ENCODE results near the gene PBRM1. TPM values are rescaled to one million over a fixed set of nuclear protein-coding genes. Genes with fewer than 3 reads are reported as not detected.

PBRM1 gene
- total RNA-seq, 1 experiment from 2014 or later: 42.8 TPM

DNA sequence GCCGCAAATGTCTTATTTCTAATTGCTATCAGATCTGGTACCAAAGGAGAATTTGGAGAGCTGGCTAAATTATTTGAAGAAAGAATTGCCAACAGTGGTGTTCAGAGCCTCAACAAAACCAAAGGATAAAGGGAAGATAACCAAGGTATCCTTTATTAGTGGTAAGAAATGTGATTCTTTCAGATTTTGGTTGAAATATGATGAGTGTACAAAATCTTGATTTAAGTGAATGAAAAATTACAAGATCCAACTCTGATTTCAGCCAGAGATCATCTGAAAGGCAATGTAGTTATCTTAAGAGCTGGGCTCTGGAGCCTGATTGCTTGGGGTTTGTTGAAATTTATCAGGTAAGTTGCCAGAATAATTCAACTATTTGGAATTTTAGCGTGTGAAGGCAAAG is 4.8 kb upstream of the PBRM1 start:
- Histone ChIP-seq H4K20me1 (ENCODE audit: insufficient read depth) (peaks cover 60% of the 10 kb centered on the region), H3F3A (ENCODE audit: insufficient read depth, low read depth) (peaks cover 86% of the 10 kb centered on the region), H3K36me3 (ENCODE audit: low read depth) (peaks cover 79% of the 10 kb centered on the region), H3K79me2 (ENCODE audit: low read depth) (peaks cover 54% of the 10 kb centered on the region), H3K9me3 (ENCODE audit: insufficient read depth, low read depth) (no peaks in the 10 kb centered on the region), H3K27ac (no peak overlapping the region), H3K9me2 (ENCODE audit: insufficient read depth) (no peaks in the 10 kb centered on the region), H3K4me2 (no peak overlapping the region), H3K27me3 (ENCODE audit: insufficient read depth, low read depth) (no peaks in the 10 kb centered on the region), H3K4me3 (no peak overlapping the region), H3K4me1 (replicated peaks; ENCODE audit: insufficient read depth) (peaks cover 23% of the 10 kb centered on the region), H2AFZ (no peak overlapping the region)
- TF ChIP-seq EZH2 (IDR thresholded peaks at IDR 0.05; ENCODE audit: low read depth): no peak
- TF ChIP-seq, protein P1, sequence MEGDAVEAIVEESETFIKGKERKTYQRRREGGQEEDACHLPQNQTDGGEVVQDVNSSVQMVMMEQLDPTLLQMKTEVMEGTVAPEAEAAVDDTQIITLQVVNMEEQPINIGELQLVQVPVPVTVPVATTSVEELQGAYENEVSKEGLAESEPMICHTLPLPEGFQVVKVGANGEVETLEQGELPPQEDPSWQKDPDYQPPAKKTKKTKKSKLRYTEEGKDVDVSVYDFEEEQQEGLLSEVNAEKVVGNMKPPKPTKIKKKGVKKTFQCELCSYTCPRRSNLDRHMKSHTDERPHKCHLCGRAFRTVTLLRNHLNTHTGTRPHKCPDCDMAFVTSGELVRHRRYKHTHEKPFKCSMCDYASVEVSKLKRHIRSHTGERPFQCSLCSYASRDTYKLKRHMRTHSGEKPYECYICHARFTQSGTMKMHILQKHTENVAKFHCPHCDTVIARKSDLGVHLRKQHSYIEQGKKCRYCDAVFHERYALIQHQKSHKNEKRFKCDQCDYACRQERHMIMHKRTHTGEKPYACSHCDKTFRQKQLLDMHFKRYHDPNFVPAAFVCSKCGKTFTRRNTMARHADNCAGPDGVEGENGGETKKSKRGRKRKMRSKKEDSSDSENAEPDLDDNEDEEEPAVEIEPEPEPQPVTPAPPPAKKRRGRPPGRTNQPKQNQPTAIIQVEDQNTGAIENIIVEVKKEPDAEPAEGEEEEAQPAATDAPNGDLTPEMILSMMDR (conservative IDR thresholded peaks at IDR 0.05): no peak
- ChIA-PET POLR2A (ENCODE audit: unreplicated experiment) (no interaction called here), CTCF (no interaction called here)
- intact Hi-C loops (cut with micrococcal nuclease; ENCODE audit: unreplicated experiment): no loop called here
- no peak for DNase-seq
- BruUV-seq (replicated peaks): no TSS peak

DNA sequence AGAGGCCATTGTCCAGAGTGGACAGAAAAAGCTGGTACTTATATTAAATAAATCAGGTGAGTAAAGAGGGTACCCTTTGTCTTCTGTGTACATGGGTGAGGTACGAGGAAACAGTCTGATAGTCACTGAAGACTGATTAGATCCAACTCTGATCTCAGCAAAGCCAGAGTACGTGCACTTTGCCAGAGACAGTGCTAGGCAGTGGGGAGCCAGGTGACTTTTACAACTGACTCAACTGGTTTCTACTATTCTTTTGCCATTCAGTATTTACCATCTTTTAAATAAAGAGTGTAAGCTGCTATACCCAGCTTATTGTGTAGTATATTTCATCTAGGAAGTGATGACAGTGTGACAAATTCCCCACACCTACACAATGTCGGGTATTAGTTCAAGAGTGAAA is 3.4 kb upstream of the PBRM1 start:
- CTCF ChIA-PET: no interaction called here
- intact Hi-C loops (cut with micrococcal nuclease; ENCODE audit: unreplicated experiment): no loop called here
- H3K27ac ChIP-seq: peak overlapping the region; percentile 60; the same call in 1 of the 2 replicates
- H3K79me2 ChIP-seq (ENCODE audit: low read depth): peaks cover 65% of the 10 kb centered on the region
- H3K27me3 ChIP-seq (ENCODE audit: insufficient read depth, low read depth): no peaks in the 10 kb centered on the region
- no peak for DNase-seq
- peak overlapping the region; percentile 100; the same call in 1 of the 2 replicates for H3K4me2 ChIP-seq
- peaks cover 31% of the 10 kb centered on the region for H3K4me1 ChIP-seq (replicated peaks; ENCODE audit: insufficient read depth)
- H3K9me3 ChIP-seq (ENCODE audit: insufficient read depth, low read depth): no peaks in the 10 kb centered on the region
- BruUV-seq (replicated peaks): no TSS peak
- H3K36me3 ChIP-seq (ENCODE audit: low read depth): peaks cover 68% of the 10 kb centered on the region
- no peaks in the 10 kb centered on the region for H3K9me2 ChIP-seq (ENCODE audit: insufficient read depth)
- no peak overlapping the region for H2AFZ ChIP-seq
- H4K20me1 ChIP-seq (ENCODE audit: insufficient read depth): peaks cover 50% of the 10 kb centered on the region
- H3F3A ChIP-seq (ENCODE audit: insufficient read depth, low read depth): peaks cover 79% of the 10 kb centered on the region
- POLR2A ChIA-PET (ENCODE audit: unreplicated experiment): interaction anchor here (0.6 kb wide), 1 partner anchor 146 kb away, joined by 10 read pairs; no protein-coding TSS in a partner anchor
- no peak overlapping the region for H3K4me3 ChIP-seq
- TF ChIP-seq, protein P1 (conservative IDR thresholded peaks at IDR 0.05): no peak
- TF ChIP-seq EZH2 (IDR thresholded peaks at IDR 0.05; ENCODE audit: low read depth): no peak

DNA sequence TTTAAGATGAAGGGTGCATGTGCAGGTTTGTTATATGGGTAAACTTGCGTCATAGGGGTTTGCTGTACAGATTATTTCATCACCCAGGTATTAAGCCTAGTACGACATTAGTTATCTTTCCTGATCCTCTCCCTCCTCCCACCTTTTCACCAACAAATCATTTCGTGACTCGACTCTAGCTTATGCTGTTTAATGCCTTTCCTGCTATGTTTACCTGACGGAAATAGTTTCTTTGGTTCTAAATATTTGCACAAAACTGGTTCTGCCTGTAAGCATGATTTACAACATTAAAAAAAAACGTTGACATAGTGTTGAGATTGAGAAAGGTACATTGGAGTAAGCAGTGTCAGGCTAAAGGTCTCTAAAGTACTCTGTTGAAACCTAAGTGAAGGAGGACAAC is 2.6 kb upstream of the PBRM1 start:
- peaks cover 35% of the 10 kb centered on the region for H3K4me1 ChIP-seq (replicated peaks; ENCODE audit: insufficient read depth)
- peak in 1 of 2 experiments; percentile 62 for DNase-seq
- peaks cover 69% of the 10 kb centered on the region for H3K79me2 ChIP-seq (ENCODE audit: low read depth)
- intact Hi-C loops (cut with micrococcal nuclease; ENCODE audit: unreplicated experiment): no loop called here
- peaks cover 70% of the 10 kb centered on the region for H3F3A ChIP-seq (ENCODE audit: insufficient read depth, low read depth)
- no TSS peak for BruUV-seq (replicated peaks)
- ChIA-PET POLR2A (ENCODE audit: unreplicated experiment) (no interaction called here), CTCF (no interaction called here)
- H4K20me1 ChIP-seq (ENCODE audit: insufficient read depth): peaks cover 43% of the 10 kb centered on the region
- no peaks in the 10 kb centered on the region for H3K9me2 ChIP-seq (ENCODE audit: insufficient read depth)
- no peaks in the 10 kb centered on the region for H3K9me3 ChIP-seq (ENCODE audit: insufficient read depth, low read depth)
- H3K4me3 ChIP-seq: no peak overlapping the region; the same call in 1 of the 2 replicates
- TF ChIP-seq, protein P1 (conservative IDR thresholded peaks at IDR 0.05): no peak
- no peak for TF ChIP-seq EZH2 (IDR thresholded peaks at IDR 0.05; ENCODE audit: low read depth)
- peaks cover 60% of the 10 kb centered on the region for H3K36me3 ChIP-seq (ENCODE audit: low read depth)
- H2AFZ ChIP-seq: no peak overlapping the region
- H3K27ac ChIP-seq: peak overlapping the region; percentile 60
- H3K4me2 ChIP-seq: peak overlapping the region; percentile 100
- H3K27me3 ChIP-seq (ENCODE audit: insufficient read depth, low read depth): no peaks in the 10 kb centered on the region
